Activated T-cell treated with anti-CD3 and anti-CD28 coated beads for 1 hour (primary cell): ENCODE data around the gene TBX2.

Experiments
- DNase-seq: peaks from one replicate; pipeline ENCODE4 v3.0.0-alpha.2; 2020; ENCODE audit warnings: low read depth

TBX2 gene

GRCh38 chr17:61453566-61454380, 54.1 kb downstream of the TBX2 start:
- DNase-seq = no peak

DNA sequence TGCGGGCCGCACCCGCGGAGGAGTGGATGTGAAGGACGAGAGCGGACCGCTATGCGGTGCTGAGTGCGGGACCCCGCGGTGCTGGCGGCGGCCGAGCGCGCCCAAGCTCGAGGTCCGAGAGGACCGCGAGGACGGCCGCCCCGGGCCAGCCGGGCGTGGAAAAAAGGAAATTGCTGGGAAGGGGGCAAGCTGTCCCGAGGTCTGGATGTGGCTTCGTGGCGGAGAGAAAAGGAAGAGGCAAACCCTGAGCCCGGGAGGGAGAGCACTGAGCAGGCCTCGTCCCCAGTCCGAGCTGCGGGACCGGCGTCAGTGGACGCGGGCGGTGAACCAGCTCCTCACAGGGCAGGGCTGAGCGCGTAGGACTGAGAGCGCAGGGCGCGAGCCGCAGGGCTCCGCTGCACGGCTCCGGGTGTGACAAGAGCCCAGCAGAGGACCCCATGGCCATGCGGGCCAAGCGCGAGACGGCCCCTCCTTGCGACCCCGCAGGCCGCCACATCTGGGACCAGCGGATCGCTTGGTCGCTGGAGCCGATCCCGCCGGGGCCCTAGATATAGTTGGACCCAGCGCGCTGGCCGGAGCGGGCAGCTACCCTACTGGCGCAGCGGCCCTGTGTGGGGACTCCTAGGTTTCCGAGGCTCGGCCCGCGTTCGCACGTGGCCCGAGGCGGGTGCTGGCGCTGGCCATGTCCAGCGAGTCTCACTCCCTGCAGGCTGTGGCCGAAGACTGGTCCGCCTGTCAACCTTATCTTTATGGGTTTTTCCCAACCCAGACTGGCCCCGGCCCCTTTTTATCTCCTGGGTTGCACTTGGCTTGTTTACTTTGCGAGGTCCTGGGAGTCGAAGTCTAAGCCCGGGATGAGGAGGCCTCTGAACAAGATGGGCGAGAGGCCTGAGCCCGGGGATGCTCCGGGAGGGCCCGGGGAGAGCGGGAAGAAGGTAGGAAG, 55.0 kb downstream of the TBX2 start:
- no peak for DNase-seq

DNA sequence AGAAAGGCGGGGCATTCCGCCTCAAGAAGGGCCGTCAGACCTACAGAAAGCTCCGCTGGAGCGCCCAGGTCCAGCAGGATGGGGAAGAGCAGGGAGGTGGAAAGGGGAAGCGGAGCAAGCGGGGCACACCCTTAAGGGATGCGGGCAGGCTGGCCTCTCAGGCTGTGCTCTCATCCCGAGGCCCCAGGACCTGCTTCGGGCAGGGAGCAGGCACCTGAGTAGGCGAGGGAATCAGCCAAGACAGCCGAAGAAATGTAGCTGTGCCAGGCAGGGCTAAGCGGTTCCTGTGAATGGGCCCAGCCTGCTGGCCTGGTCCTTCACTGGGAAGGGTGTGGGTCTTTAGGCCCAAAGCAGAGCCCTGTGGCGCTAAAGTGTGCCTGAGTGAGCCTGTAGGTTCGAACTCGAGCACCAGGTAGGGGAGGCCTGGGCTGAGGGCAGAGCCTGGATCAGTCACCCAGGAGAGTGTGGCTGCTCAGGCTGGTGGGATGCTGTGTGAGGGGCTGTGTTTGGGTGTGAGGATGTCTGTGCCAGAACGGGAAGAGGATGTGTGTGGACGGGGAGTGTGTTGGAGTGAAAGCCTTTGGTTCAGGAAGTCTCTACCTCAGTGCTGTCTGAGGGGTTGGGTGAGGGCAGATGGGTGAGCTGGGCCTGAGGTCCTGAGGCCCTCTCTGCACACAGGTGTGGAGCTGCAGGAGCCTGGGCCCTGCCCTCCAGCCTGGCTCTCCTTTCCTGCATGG, 55.8 kb downstream of the TBX2 start:
- DNase-seq = no peak

DNA sequence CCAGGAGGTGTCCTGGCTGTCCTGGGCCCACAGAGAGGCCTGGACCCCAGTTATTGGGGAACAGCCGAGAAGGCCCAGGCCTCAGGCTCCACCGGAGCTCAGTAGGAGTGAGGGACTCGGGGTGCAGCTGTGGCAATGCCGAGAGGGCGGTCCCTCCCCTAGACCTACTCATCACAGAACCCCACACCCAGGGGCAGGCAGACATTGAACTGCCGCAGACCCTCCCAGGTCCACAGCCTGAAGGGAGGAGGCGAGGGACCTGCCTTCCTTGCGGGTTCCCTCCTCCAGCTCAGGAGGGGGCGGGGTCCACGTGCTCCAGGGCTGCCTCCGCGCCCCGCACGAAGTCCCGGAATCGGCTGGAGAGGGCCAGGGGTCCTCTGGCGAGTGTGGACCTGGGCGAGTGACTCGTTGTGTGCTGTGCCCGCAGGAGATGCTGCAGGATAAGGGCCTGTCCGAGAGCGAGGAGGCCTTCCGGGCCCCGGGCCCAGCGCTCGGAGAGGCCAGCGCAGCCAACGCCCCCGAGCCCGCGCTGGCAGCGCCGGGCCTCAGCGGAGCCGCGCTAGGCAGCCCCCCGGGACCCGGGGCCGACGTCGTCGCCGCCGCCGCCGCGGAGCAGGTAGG, 56.5 kb downstream of the TBX2 start:
- DNase-seq = no peak

- no peak for DNase-seq
Observed at GRCh38 chr17:61456688-61457225, 57.1 kb downstream of the TBX2 start.

DNA sequence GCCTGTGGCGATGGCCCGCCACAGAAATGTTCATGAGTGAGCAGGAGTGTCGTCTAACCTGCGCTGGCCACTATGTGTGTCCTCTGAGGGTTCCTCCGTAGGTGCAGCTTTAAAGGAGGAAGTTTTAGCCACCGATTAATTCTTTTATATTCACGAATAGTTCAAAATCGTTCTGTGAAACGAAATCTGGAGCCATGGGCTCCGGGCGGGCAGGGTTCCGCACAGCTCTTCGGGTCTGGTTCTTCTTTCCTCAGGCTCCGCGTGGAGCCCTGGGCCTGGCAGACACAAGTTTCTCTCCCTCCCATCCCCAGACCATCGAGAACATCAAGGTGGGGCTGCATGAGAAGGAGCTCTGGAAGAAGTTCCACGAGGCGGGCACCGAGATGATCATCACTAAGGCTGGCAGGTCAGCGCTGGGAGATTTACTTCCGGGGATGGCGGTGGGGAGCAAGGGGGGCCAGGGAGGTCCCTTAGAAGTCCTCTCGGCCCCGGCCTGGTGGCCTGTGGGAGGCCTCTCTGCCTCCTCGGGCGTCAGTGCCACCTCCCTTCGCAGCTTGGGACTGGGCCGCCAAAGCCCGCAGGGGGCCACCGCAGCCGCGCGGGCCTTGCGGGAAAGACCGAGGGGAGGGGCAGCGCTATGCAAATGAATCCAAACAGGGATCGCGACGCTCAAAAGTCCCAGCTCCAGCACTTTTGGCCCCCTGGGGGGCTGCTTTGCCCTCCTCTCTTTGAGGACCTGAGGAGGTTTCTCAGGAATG, 57.8 kb downstream of the TBX2 start:
- DNase-seq = no peak

DNA sequence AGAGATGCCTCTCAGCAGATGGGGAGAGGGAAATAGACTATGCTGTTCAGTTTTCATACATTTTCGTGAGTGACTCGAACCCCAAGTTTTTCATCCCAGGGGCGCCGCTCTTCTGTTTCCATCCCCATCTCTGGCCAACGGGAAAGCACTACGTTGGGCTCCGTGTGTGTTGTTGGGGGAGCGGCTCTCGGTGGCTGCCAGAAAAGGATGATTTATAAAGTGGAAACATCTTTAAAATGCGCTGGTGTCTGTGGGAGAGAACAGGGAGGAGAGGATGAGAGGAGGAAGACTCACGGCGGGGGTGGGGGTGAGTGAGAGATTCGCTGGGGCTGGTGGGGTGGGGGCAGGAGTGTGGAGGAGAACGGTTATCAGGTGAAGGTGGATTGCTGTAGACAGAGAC, 58.4 kb downstream of the TBX2 start:
- no peak for DNase-seq

GRCh38 chr17:61458421-61459141, 58.9 kb downstream of the TBX2 start:
- DNase-seq = no peak
